Astrocyte (in vitro differentiated cells and primary cell): ENCODE data around the gene SLC1A7. TPM values are rescaled to one million over a fixed set of nuclear protein-coding genes. Genes with fewer than 3 reads are reported as not detected.

Experiments
- DNase-seq: peaks from one replicate; pipeline ENCODE4 v3.0.0-alpha.2; 2010; ENCODE audit warnings: low read depth
- FAIRE-seq: peaks from 2 replicates; lab custom pipeline; 2011; peaks lifted over from hg19 to GRCh38; lab: Jason Lieb, UNC
- H2AFZ ChIP-seq: 2 replicates; pipeline ENCODE4 v1.6.0; 2012; ENCODE audit warnings: low read depth, low read length, inconsistent platforms
- H3K27ac ChIP-seq: 2 replicates; pipeline ENCODE4 v1.5.1; 2011; ENCODE audit warnings: low read depth, low read length, inconsistent platforms
- H3K27me3 ChIP-seq: 2 replicates; pipeline ENCODE4 v1.6.0; 2011; ENCODE audit warnings: low read length, inconsistent platforms; ENCODE audit not compliant: insufficient read depth
- H3K36me3 ChIP-seq: 2 replicates; pipeline ENCODE4 v1.5.1; 2011; ENCODE audit warnings: low read length, inconsistent platforms; ENCODE audit not compliant: insufficient read depth
- H3K4me1 ChIP-seq: 2 replicates; pipeline ENCODE4 v1.5.1; 2011; ENCODE audit warnings: low read length, inconsistent platforms; ENCODE audit not compliant: insufficient read depth
- H3K4me2 ChIP-seq: 2 replicates; pipeline ENCODE4 v1.6.0; 2012; ENCODE audit warnings: low read length, inconsistent platforms
- H3K4me3 ChIP-seq: 2 replicates; pipeline ENCODE4 v1.5.1; 2011; ENCODE audit warnings: low read depth, mild to moderate bottlenecking, low read length, inconsistent platforms; ENCODE audit not compliant: insufficient read depth
- H3K79me2 ChIP-seq: 2 replicates; pipeline ENCODE4 v1.6.0; 2012; ENCODE audit warnings: mild to moderate bottlenecking, low read length, inconsistent platforms; ENCODE audit not compliant: insufficient read depth
- H3K9ac ChIP-seq: 2 replicates; pipeline ENCODE4 v1.6.0; 2012; ENCODE audit warnings: mild to moderate bottlenecking, low read length, inconsistent platforms
- H3K9me3 ChIP-seq: 2 replicates; pipeline ENCODE4 v1.5.1; 2012; ENCODE audit warnings: low read depth, mild to moderate bottlenecking, low read length, inconsistent platforms; ENCODE audit not compliant: insufficient read depth
- H4K20me1 ChIP-seq: 2 replicates; pipeline ENCODE4 v1.6.0; 2012; ENCODE audit warnings: low read length, inconsistent platforms; ENCODE audit not compliant: insufficient read depth
- H3K27ac Mint-ChIP-seq: one replicate; pipeline ENCODE4 v1.8.0; 2021; ENCODE audit warnings: mild to moderate bottlenecking, mixed read lengths; ENCODE audit not compliant: unreplicated experiment
- H3K27me3 Mint-ChIP-seq: one replicate; pipeline ENCODE4 v1.8.0; 2021; ENCODE audit warnings: low read depth, mixed read lengths; ENCODE audit not compliant: unreplicated experiment
- H3K36me3 Mint-ChIP-seq: one replicate; pipeline ENCODE4 v1.8.0; 2021; ENCODE audit warnings: low read depth, mixed read lengths; ENCODE audit not compliant: unreplicated experiment
- H3K4me1 Mint-ChIP-seq: one replicate; pipeline ENCODE4 v1.8.0; 2021; ENCODE audit warnings: low read depth, mixed read lengths; ENCODE audit not compliant: unreplicated experiment
- H3K4me3 Mint-ChIP-seq: one replicate; pipeline ENCODE4 v1.8.0; 2021; ENCODE audit warnings: mild to moderate bottlenecking, moderate library complexity, mixed read lengths; ENCODE audit not compliant: unreplicated experiment
- H3K9me3 Mint-ChIP-seq: one replicate; pipeline ENCODE4 v1.8.0; 2021; ENCODE audit warnings: mild to moderate bottlenecking, mixed read lengths; ENCODE audit not compliant: unreplicated experiment
- EZH2 ChIP-seq: IDR thresholded peaks from 2 replicates; pipeline ENCODE4 v1.6.1; 2012; ENCODE audit warnings: mild to moderate bottlenecking, low read length, inconsistent platforms; ENCODE audit not compliant: insufficient read depth
- total RNA-seq: library from RNA; stranded (reverse); gene quantifications from 2 replicates; pipeline ENCODE4 v1.2.1, GENCODE V29; 2021
- TF ChIP-seq, protein P1 (sequence below): IDR thresholded peaks from 2 replicates; pipeline ENCODE4 v1.5.1; 2011; ENCODE audit warnings: low read depth, mild to moderate bottlenecking, inconsistent platforms, low read length, moderate library complexity; ENCODE audit not compliant: insufficient read depth

The SLC1A7 gene
- total RNA-seq, 1 donor from 2014 or later = not detected

DNA sequence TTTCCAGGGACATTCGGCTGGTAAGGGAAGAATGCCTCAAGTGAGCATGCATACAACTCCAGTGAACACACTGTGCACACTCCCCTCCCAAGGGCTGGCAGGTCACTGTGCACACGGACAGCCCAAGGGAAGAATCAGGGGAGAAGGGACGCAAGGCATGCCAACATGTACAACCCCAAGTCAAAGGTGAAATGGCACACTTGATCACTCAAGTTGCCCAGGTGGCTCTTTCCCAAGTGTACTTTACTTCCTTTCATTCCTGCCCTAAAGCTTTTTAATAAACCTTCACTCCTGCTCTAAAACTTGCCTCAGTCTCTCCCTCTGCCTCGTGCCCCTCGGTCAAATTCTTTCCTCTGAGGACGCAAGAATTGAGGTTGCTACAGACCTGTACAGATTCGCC lies 13.5 kb upstream of the SLC1A7 start:
- Histone ChIP-seq H3K79me2 (no peaks in the 10 kb centered on the region), H3K4me3 (no peak overlapping the region), H3K27ac (no peak overlapping the region), H3K36me3 (no peaks in the 10 kb centered on the region), H3K27me3 (no peaks in the 10 kb centered on the region), H3K9ac (no peak overlapping the region), H2AFZ (no peak overlapping the region), H4K20me1 (no peaks in the 10 kb centered on the region), H3K4me2 (no peak overlapping the region), H3K9me3 (no peaks in the 10 kb centered on the region), H3K4me1 (no peaks in the 10 kb centered on the region)
- no peak overlapping the region for H3K4me3 Mint-ChIP-seq
- H3K27me3 Mint-ChIP-seq = peaks cover 15% of the 10 kb centered on the region
- peaks cover 7% of the 10 kb centered on the region for H3K9me3 Mint-ChIP-seq
- DNase-seq = no peak
- no peaks in the 10 kb centered on the region for H3K4me1 Mint-ChIP-seq
- TF ChIP-seq, protein P1, sequence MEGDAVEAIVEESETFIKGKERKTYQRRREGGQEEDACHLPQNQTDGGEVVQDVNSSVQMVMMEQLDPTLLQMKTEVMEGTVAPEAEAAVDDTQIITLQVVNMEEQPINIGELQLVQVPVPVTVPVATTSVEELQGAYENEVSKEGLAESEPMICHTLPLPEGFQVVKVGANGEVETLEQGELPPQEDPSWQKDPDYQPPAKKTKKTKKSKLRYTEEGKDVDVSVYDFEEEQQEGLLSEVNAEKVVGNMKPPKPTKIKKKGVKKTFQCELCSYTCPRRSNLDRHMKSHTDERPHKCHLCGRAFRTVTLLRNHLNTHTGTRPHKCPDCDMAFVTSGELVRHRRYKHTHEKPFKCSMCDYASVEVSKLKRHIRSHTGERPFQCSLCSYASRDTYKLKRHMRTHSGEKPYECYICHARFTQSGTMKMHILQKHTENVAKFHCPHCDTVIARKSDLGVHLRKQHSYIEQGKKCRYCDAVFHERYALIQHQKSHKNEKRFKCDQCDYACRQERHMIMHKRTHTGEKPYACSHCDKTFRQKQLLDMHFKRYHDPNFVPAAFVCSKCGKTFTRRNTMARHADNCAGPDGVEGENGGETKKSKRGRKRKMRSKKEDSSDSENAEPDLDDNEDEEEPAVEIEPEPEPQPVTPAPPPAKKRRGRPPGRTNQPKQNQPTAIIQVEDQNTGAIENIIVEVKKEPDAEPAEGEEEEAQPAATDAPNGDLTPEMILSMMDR = no peak
- no peak for TF ChIP-seq EZH2
- no peak overlapping the region for H3K27ac Mint-ChIP-seq
- FAIRE-seq = no peak
- H3K36me3 Mint-ChIP-seq = no peaks in the 10 kb centered on the region

DNA sequence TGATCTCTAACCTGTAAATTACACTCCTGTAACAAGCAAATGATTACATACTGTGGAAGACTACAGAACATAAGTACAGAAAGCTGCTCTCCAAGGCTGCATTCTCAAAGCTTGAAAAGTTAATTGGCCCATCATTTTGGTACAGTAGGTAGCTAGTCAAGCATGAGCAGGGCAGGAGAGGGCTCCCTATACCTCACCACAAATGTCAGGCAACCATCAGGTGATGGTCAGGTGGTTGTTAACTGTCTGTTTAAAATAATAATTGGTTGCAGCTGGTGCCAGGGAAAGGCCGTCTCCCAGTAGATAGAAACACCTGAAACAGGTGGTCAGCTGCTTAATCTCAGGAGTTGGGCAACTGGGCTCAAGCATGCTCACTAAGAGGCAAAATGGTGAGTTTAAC lies 13.1 kb upstream of the SLC1A7 start:
- Histone ChIP-seq H3K79me2 (no peaks in the 10 kb centered on the region), H3K9ac (no peak overlapping the region), H3K36me3 (no peaks in the 10 kb centered on the region), H3K27me3 (no peaks in the 10 kb centered on the region), H3K4me2 (no peak overlapping the region), H3K4me3 (no peak overlapping the region), H4K20me1 (no peaks in the 10 kb centered on the region), H2AFZ (no peak overlapping the region), H3K27ac (no peak overlapping the region), H3K9me3 (no peaks in the 10 kb centered on the region), H3K4me1 (no peaks in the 10 kb centered on the region)
- H3K27ac Mint-ChIP-seq = no peak overlapping the region
- TF ChIP-seq, protein P1 = no peak
- TF ChIP-seq EZH2 = no peak
- no peak for FAIRE-seq
- H3K36me3 Mint-ChIP-seq = no peaks in the 10 kb centered on the region
- DNase-seq = no peak
- peaks cover 7% of the 10 kb centered on the region for H3K9me3 Mint-ChIP-seq
- no peak overlapping the region for H3K4me3 Mint-ChIP-seq
- peaks cover 15% of the 10 kb centered on the region for H3K27me3 Mint-ChIP-seq
- no peaks in the 10 kb centered on the region for H3K4me1 Mint-ChIP-seq

DNA sequence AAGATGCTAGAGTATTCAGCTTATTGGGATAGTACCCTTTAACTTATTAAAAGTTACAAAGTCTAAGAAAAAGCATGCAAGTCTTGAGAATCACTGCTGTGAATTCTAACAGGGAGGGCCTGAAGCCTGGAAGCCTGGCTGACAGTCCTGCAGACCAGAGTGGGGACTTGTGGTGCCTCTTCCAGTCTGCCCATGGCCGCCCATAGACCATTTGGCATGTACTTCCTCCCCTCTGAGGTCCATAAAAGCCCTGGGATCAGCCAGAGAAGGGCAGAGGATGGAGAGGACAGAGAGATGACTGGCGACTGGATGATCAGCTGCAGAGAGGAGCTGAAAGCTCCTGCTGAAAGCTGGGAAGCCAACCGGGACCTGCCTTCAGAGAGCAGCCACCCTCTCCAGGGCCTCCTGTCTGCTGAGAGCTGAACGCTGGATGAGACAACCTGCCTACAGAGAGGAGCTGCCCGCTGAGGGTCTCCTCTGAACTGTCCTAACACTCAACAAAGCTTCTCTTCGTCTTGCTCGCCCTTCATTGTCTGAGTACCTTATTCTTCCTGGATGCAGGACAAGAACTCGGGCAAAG lies 12.5 kb upstream of the SLC1A7 start:
- FAIRE-seq = no peak

More for the DNA sequence above, 12.5 kb upstream of the SLC1A7 start:
- Histone ChIP-seq H3K9me3 (no peaks in the 10 kb centered on the region), H3K27ac (no peak overlapping the region), H3K4me3 (no peak overlapping the region), H3K36me3 (no peaks in the 10 kb centered on the region), H3K4me1 (no peaks in the 10 kb centered on the region), H3K4me2 (no peak overlapping the region), H2AFZ (no peak overlapping the region), H3K9ac (no peak overlapping the region), H3K79me2 (no peaks in the 10 kb centered on the region), H3K27me3 (no peaks in the 10 kb centered on the region), H4K20me1 (no peaks in the 10 kb centered on the region)
- no peak for DNase-seq
- Mint-ChIP-seq H3K4me3 (no peak overlapping the region), H3K27ac (no peak overlapping the region), H3K9me3 (peaks cover 7% of the 10 kb centered on the region), H3K4me1 (no peaks in the 10 kb centered on the region), H3K27me3 (peaks cover 15% of the 10 kb centered on the region), H3K36me3 (no peaks in the 10 kb centered on the region)
- TF ChIP-seq EZH2 = no peak
- TF ChIP-seq, protein P1 = no peak
